ENCODE measurements around the gene OR2A12.
A peak's percentile ranks its signal among the peaks of the same experiment; 100 is the strongest.
"Not testable (repeated sequence)": the region's sequence is repeated elsewhere in the genome, so short reads cannot be mapped to it uniquely, and the experiment has no call there.

The OR2A12 gene

DNA sequence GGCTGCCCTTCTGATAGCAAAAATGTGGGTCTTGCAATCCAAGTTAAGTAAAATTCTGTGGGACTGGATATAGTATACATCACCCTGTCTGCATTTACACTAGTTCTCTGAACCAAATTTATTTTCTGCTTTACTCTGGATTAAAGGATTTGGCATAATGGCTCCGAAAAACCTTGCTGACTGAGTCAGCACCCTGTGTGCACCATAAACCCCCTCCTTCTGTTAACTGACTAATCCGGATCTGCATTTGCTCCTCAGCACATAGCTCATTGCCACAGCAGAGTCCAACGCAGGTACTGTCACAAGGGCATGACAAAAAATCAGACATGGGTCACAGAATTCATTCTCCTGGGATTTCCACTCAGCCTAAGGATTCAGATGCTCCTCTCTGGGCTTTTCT lies 36.0 kb upstream of the OR2A12 start:
- TF ChIP-seq, protein P1, sequence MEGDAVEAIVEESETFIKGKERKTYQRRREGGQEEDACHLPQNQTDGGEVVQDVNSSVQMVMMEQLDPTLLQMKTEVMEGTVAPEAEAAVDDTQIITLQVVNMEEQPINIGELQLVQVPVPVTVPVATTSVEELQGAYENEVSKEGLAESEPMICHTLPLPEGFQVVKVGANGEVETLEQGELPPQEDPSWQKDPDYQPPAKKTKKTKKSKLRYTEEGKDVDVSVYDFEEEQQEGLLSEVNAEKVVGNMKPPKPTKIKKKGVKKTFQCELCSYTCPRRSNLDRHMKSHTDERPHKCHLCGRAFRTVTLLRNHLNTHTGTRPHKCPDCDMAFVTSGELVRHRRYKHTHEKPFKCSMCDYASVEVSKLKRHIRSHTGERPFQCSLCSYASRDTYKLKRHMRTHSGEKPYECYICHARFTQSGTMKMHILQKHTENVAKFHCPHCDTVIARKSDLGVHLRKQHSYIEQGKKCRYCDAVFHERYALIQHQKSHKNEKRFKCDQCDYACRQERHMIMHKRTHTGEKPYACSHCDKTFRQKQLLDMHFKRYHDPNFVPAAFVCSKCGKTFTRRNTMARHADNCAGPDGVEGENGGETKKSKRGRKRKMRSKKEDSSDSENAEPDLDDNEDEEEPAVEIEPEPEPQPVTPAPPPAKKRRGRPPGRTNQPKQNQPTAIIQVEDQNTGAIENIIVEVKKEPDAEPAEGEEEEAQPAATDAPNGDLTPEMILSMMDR (IDR thresholded peaks at IDR 0.05; ENCODE audit: low read depth, low read length): no peak
- H3K4me3 ChIP-seq (replicated peaks in 1 of 2; ENCODE audit: low read depth in 2 of 2, low read length in 2 of 2): no peak overlapping the region
- DNase-seq (ENCODE audit: low read depth in 2 of 2): no peak

DNA sequence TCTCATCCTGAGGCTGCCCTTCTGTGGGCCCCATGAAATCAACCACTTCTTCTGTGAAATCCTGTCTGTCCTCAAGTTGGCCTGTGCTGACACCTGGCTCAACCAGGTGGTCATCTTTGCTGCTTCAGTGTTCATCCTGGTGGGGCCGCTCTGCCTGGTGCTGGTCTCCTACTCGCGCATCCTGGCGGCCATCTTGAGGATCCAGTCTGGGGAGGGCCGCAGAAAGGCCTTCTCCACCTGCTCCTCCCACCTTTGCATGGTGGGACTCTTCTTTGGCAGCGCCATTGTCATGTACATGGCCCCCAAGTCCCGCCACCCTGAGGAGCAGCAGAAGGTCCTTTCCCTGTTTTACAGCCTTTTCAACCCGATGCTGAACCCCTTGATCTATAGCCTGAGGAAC lies 35.2 kb upstream of the OR2A12 start:
- not testable (repeated sequence) for DNase-seq (ENCODE audit: low read depth in 2 of 2); H3K4me3 ChIP-seq (replicated peaks in 1 of 2; ENCODE audit: low read depth in 2 of 2, low read length in 2 of 2)

DNA sequence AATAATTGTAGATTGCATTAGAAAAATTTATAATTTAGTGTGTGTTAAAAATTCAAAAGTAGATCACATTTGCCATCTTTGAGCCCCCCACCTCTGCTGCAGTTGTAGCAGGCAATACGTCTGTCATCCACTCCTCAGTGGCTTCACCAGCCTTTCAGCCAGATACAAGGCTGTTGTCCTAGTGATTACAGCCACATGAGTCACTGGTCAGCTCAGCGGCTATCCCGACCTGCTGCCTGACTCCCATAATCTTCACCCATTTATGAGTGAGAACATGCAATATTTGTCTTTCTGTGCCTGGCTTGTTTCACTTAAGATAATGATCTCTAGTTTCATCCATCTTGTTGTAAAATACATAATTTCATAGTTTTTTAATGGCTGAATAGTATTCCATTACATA lies 28.1 kb upstream of the OR2A12 start:
- H3K4me3 ChIP-seq (replicated peaks in 1 of 2; ENCODE audit: low read depth in 2 of 2, low read length in 2 of 2): no peak overlapping the region
- peak; percentile 26 to 65 for DNase-seq (ENCODE audit: low read depth in 2 of 2)
- TF ChIP-seq, protein P1 (IDR thresholded peaks at IDR 0.05; ENCODE audit: low read depth, low read length): no peak

DNA sequence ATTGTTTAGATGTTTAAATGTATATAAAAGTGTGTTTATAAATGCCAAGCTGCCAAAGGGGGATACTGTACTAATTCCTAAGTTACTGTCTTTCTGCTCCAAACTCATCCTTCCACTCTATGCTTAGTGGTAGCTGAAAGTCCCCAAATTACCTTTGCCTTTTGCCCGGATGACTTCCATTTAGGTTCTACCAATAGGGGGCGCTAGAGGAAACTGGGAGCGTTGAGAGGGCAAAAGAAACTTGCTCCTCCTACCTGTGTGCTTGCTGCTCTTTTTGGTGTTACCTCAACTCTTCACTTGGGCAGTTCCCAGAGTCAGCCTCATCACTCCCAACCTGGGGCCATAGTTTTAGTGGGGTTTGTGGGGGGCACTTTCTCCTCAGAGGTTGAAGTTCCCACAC lies 22.4 kb upstream of the OR2A12 start:
- TF ChIP-seq, protein P1 (IDR thresholded peaks at IDR 0.05; ENCODE audit: low read depth, low read length): peak; percentile 27
- DNase-seq (ENCODE audit: low read depth in 2 of 2): no peak
- no peak overlapping the region for H3K4me3 ChIP-seq (replicated peaks in 1 of 2; ENCODE audit: low read depth in 2 of 2, low read length in 2 of 2)

DNA sequence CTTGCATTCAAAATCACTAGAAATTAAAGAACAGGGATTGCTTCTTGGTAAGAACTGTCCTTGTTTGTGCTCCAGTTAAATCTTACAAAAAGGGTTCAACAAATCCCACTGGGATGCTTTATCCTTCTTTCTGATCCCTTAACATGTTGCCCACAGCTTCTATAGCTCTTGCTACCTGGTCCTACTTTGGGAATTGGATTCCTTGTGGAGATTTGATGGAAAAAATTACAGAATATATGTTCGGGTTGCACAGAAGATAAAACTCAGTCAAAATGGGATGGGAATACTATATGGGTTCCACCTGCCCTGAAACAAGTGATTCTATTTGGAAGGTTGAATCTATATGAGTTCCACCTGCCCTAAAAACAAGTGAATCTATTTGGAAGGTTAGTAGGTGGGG lies 16.6 kb upstream of the OR2A12 start, which contains the start of gene OR2A25:
TSS of gene OR2A25 (plus strand) at position 301 of the 400 bp plus-strand sequence. CDS start 4,409 bp downstream, outside the sequence.
- TF ChIP-seq, protein P1 (IDR thresholded peaks at IDR 0.05; ENCODE audit: low read depth, low read length): no peak
- H3K4me3 ChIP-seq (replicated peaks in 1 of 2; ENCODE audit: low read depth in 2 of 2, low read length in 2 of 2): no peak within 1 kb of the TSS
- no peak for DNase-seq (ENCODE audit: low read depth in 2 of 2)

DNA sequence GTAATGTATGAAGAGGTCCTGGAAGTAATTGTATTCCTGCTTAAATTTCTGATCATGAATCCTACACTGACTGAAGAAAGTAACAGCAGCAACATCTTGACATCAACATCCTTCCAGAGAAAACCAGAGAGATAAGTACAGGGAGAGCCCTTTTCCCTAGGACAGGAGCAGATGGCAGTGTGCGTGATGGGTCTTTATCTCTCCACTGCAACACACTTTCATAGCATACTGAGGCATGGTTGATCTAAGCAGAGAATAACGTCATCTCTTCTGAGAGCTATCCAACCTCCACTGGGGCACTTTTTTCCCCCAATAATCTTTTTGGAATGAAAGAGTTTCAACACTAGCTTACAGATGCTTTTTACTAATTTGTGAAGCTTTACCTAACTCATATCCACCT lies 16.1 kb upstream of the OR2A12 start:
- TF ChIP-seq, protein P1 (IDR thresholded peaks at IDR 0.05; ENCODE audit: low read depth, low read length): no peak
- no peak for DNase-seq (ENCODE audit: low read depth in 2 of 2)
- no peak overlapping the region for H3K4me3 ChIP-seq (replicated peaks in 1 of 2; ENCODE audit: low read depth in 2 of 2, low read length in 2 of 2)

DNA sequence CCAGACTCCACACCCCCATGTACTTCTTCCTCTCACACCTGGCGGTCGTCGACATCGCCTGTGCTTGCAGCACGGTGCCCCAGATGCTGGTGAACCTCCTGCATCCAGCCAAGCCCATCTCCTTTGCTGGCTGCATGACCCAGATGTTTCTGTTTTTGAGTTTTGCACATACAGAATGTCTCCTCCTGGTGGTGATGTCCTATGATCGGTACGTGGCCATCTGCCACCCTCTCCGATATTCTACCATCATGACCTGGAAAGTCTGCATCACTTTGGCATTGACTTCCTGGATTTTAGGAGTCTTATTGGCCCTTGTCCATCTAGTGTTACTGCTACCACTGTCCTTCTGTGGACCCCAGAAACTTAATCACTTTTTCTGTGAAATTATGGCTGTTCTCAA lies 11.7 kb upstream of the OR2A12 start:
- DNase-seq (ENCODE audit: low read depth in 2 of 2): no peak
- TF ChIP-seq, protein P1 (IDR thresholded peaks at IDR 0.05; ENCODE audit: low read depth, low read length): no peak
- no peak overlapping the region for H3K4me3 ChIP-seq (replicated peaks in 1 of 2; ENCODE audit: low read depth in 2 of 2, low read length in 2 of 2)

Measured in cardiac fibroblast (primary cell).